K562 (cell line): ENCODE data around the gene ZNF740. TPM values are rescaled to one million over a fixed set of nuclear protein-coding genes. Genes with fewer than 3 reads are reported as not detected.

Experiments
- AFF4 ChIP-seq: sonication (generic); formaldehyde crosslinking; IDR thresholded peaks from 2 replicates; pipeline ENCODE4 v1.8.0; 2023; ENCODE audit warnings: mild to moderate bottlenecking, missing genetic modification reagents
- GABPA ChIP-seq: fragments of 200-800 bp; sonication (Bioruptor generic); conservative IDR thresholded peaks from 2 replicates; pipeline ENCODE4 v1.6.1; 2016; ENCODE audit warnings: low read depth, missing genetic modification characterization, missing compliant biosample characterization
- HNRNPK ChIP-seq: fragments of 200-400 bp; formaldehyde crosslinking; IDR thresholded peaks from one replicate; pipeline ENCODE4 v1.6.1; 2018; ENCODE audit warnings: mild to moderate bottlenecking, low read depth, low read length; ENCODE audit not compliant: poor library complexity, severe bottlenecking
- HSF4 ChIP-seq: fragments of 250-450 bp; sonication (Bioruptor Pico); IDR thresholded peaks from 2 replicates; pipeline ENCODE4 v2.1.2; 2022; ENCODE audit warnings: mild to moderate bottlenecking, moderate library complexity, borderline replicate concordance
- LEF1 ChIP-seq: fragments of 450-650 bp; IDR thresholded peaks from 2 replicates; pipeline ENCODE4 v1.6.1; 2016; ENCODE audit warnings: mild to moderate bottlenecking
- MAFK ChIP-seq: IDR thresholded peaks from 2 replicates; pipeline ENCODE4 v1.6.1; 2011; ENCODE audit warnings: low read length, improper control_type of control experiment
- NR2C2 ChIP-seq, 2 experiments: fragments of 200-800 bp in 1 of 2; sonication (Bioruptor generic) in 1 of 2; sonication (generic) in 1 of 2; formaldehyde crosslinking in 1 of 2; IDR thresholded peaks; 2 replicates each; pipeline versions ENCODE4 v1.6.1 to v1.8.0; 2016 to 2022; ENCODE audit warnings: mild to moderate bottlenecking in 1 of 2, missing compliant biosample characterization in 1 of 2, missing genetic modification characterization in 1 of 2, missing genetic modification reagents in 1 of 2
- POLR2A ChIP-seq: fragments of 450-650 bp; conservative IDR thresholded peaks from 2 replicates; pipeline ENCODE4 v1.6.1; 2016
- PRMT5 ChIP-seq: sonication (generic); formaldehyde crosslinking; IDR thresholded peaks from 2 replicates; pipeline ENCODE4 v1.5.0; 2020; ENCODE audit warnings: missing genetic modification reagents
- SREBF2 ChIP-seq: sonication (generic); formaldehyde crosslinking; IDR thresholded peaks from 2 replicates; pipeline ENCODE4 v1.4.0; 2020; ENCODE audit warnings: mild to moderate bottlenecking, missing genetic modification reagents
- TEAD1 ChIP-seq, 2 experiments: fragments of 450-650 bp in 1 of 2; sonication (generic) in 1 of 2; formaldehyde crosslinking; IDR thresholded peaks; 2 replicates each; pipeline versions ENCODE4 v1.4.0 to v1.8.0; 2020 to 2022; ENCODE audit warnings: mild to moderate bottlenecking in 2 of 2, missing genetic modification reagents in 1 of 2
- ZNF175 ChIP-seq: fragments of 200-800 bp; sonication (Bioruptor generic); IDR thresholded peaks from 2 replicates; pipeline ENCODE4 v1.6.1; 2016; ENCODE audit warnings: low read depth, mild to moderate bottlenecking, missing genetic modification characterization, missing compliant biosample characterization
- ZNF551 ChIP-seq: fragments of 250-450 bp; sonication (Bioruptor Pico); IDR thresholded peaks from 2 replicates; pipeline ENCODE4 v1.5.0; 2021; ENCODE audit warnings: mild to moderate bottlenecking, moderate library complexity
- ZZZ3 ChIP-seq: fragments of 450-650 bp; IDR thresholded peaks from 2 replicates; pipeline ENCODE4 v1.6.1; 2016; ENCODE audit warnings: antibody characterized with exemption, mild to moderate bottlenecking, moderate library complexity
- polyA plus RNA-seq, 8 experiments: library from polyadenylated mRNA; depleted of rRNA in 4 of 8; stranded (reverse) in 5 of 8; unstranded in 3 of 8; fragments of >200 nt; fragmentation: Nextera tagmentation in 2 of 8; fragmentation: Illumina TruSeq in 1 of 8; extraction: Ambion mirVana in 2 of 8; extraction: Trizol in 1 of 8; gene quantifications; 2 replicates each; pipeline versions ENCODE4 v1.2.1 to v1.2.3, GENCODE V29; 2011 to 2014; ENCODE audit warnings: inconsistent platforms in 1 of 8, missing spikeins in 1 of 8
- total RNA-seq, 7 experiments: library from RNA; depleted of rRNA in 6 of 7; stranded (reverse); fragments of >200 nt in 6 of 7; fragmentation: Illumina TruSeq in 2 of 7; extraction: Trizol in 2 of 7; gene quantifications; 2 replicates each; pipeline versions ENCODE4 v1.2.1 to v1.2.3, GENCODE V29; 2011 to 2021; ENCODE audit warnings: low replicate concordance in 1 of 7
- TF ChIP-seq, protein P1 (sequence below): fragments of 450-650 bp; IDR thresholded peaks from 2 replicates; pipeline ENCODE4 v1.7.0; 2016; ENCODE audit warnings: borderline replicate concordance
- TF ChIP-seq, protein P2 (sequence below): fragments of 450-650 bp; IDR thresholded peaks from 2 replicates; pipeline ENCODE4 v1.6.1; 2018; ENCODE audit warnings: mild to moderate bottlenecking, low read depth; ENCODE audit not compliant: partially characterized antibody
- TF ChIP-seq, protein P3 (sequence below): fragments of 450-650 bp; IDR thresholded peaks from 2 replicates; pipeline ENCODE4 v1.7.1; 2018; ENCODE audit warnings: mild to moderate bottlenecking, low read depth; ENCODE audit not compliant: partially characterized antibody

The ZNF740 gene
- total and polyA plus RNA-seq, 9 of the 15 experiments (the other 6 are each of a cell fraction or from before 2014, with no cell fraction given), result 0.57 to 46.4 (median 18.6) TPM

DNA sequence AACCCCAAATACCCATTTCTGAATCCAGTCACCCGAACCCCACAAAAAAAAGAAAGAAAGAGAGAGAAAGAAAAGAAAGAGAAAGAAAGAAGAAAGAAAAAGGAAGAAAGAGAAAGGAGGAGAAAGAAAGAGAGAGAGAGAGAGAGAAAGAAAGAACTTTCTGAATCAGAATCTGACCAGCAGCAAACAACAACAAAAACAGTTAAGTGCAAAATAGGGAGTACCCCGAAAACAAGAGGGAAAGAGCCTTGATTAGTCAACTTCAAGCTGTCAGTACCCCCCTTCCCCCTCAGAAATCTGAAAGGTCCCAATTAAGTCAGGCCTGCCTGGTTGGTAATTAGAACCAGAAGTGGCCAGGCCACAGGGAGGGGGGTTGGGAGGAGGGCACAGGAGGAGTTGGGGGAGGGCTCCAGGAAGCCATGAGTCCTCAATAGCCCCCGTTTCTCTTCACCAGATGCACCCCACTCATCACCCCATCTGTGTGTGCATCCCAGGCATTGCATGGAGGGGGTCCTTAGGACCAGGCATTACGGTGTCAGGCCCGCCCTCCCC is 41.7 kb downstream of the ZNF740 start (continued):
- TF ChIP-seq AFF4 (CRISPR knock-in tag), result no peak
- TF ChIP-seq ZZZ3, result 0 out of 2 replicates have a peak, but pooled peaks have one; percentile 57
- no peak for TF ChIP-seq SREBF2
- no peak for TF ChIP-seq POLR2A
- TF ChIP-seq, protein P1, sequence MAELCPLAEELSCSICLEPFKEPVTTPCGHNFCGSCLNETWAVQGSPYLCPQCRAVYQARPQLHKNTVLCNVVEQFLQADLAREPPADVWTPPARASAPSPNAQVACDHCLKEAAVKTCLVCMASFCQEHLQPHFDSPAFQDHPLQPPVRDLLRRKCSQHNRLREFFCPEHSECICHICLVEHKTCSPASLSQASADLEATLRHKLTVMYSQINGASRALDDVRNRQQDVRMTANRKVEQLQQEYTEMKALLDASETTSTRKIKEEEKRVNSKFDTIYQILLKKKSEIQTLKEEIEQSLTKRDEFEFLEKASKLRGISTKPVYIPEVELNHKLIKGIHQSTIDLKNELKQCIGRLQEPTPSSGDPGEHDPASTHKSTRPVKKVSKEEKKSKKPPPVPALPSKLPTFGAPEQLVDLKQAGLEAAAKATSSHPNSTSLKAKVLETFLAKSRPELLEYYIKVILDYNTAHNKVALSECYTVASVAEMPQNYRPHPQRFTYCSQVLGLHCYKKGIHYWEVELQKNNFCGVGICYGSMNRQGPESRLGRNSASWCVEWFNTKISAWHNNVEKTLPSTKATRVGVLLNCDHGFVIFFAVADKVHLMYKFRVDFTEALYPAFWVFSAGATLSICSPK, result 0 out of 2 replicates have a peak, but pooled peaks have one; percentile 83
- TF ChIP-seq ZNF175 (CRISPR knock-in tag), result no peak
- TF ChIP-seq ZNF551 (CRISPR knock-in tag), result no peak
- TF ChIP-seq, protein P2, sequence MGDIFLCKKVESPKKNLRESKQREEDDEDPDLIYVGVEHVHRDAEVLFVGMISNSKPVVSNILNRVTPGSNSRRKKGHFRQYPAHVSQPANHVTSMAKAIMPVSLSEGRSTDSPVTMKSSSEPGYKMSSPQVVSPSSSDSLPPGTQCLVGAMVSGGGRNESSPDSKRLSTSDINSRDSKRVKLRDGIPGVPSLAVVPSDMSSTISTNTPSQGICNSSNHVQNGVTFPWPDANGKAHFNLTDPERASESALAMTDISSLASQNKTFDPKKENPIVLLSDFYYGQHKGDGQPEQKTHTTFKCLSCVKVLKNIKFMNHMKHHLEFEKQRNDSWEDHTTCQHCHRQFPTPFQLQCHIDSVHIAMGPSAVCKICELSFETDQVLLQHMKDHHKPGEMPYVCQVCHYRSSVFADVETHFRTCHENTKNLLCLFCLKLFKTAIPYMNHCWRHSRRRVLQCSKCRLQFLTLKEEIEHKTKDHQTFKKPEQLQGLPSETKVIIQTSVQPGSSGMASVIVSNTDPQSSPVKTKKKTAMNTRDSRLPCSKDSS, result peak; percentile 18
- no peak for TF ChIP-seq MAFK
- TF ChIP-seq LEF1, result 0 out of 2 replicates have a peak, but pooled peaks have one; percentile 16
- no peak for TF ChIP-seq PRMT5 (CRISPR knock-in tag)
- TF ChIP-seq NR2C2 (CRISPR knock-in tag; IDR thresholded peaks at IDR 0.05), result no peak
- TF ChIP-seq NR2C2 (tag; IDR thresholded peaks at IDR 0.05), result no peak
- no peak for TF ChIP-seq HSF4 (CRISPR knock-in tag)
- TF ChIP-seq, protein P3, sequence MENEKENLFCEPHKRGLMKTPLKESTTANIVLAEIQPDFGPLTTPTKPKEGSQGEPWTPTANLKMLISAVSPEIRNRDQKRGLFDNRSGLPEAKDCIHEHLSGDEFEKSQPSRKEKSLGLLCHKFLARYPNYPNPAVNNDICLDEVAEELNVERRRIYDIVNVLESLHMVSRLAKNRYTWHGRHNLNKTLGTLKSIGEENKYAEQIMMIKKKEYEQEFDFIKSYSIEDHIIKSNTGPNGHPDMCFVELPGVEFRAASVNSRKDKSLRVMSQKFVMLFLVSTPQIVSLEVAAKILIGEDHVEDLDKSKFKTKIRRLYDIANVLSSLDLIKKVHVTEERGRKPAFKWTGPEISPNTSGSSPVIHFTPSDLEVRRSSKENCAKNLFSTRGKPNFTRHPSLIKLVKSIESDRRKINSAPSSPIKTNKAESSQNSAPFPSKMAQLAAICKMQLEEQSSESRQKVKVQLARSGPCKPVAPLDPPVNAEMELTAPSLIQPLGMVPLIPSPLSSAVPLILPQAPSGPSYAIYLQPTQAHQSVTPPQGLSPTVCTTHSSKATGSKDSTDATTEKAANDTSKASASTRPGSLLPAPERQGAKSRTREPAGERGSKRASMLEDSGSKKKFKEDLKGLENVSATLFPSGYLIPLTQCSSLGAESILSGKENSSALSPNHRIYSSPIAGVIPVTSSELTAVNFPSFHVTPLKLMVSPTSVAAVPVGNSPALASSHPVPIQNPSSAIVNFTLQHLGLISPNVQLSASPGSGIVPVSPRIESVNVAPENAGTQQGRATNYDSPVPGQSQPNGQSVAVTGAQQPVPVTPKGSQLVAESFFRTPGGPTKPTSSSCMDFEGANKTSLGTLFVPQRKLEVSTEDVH, result no peak
- no peak for TF ChIP-seq GABPA (tag)
- no peak for TF ChIP-seq TEAD1 (CRISPR knock-in tag; IDR thresholded peaks at IDR 0.05)
- TF ChIP-seq HNRNPK, result no peak
